Measurements from ENCODE around the gene PRUNE2.

Gene PRUNE2

GRCh38 chr9:76900884-76901440 is 5.0 kb downstream of the PRUNE2 start:
- H3K4me2 ChIP-seq (ENCODE audit: low read length), result peak overlapping the region; percentile 12
- H3K9me3 ChIP-seq (replicated peaks; ENCODE audit: low read length), result no peaks in the 10 kb centered on the region
- no peak overlapping the region for H3K9ac ChIP-seq (ENCODE audit: low read depth, low read length)
- H3K36me3 ChIP-seq (ENCODE audit: insufficient read depth, low read length), result no peaks in the 10 kb centered on the region
- peaks cover 41% of the 10 kb centered on the region for H3K4me1 ChIP-seq (ENCODE audit: control insufficient read depth, insufficient read depth, low read length)
- H3K4me3 ChIP-seq (ENCODE audit: low read length), result no peak overlapping the region
- no peaks in the 10 kb centered on the region for H3K27me3 ChIP-seq (ENCODE audit: control insufficient read depth, insufficient read depth, low read length)

- H3K4me3 ChIP-seq (ENCODE audit: low read length), result no peak overlapping the region
- no peak overlapping the region for H3K9ac ChIP-seq (ENCODE audit: low read depth, low read length)
- no peaks in the 10 kb centered on the region for H3K27me3 ChIP-seq (ENCODE audit: control insufficient read depth, insufficient read depth, low read length)
- no peaks in the 10 kb centered on the region for H3K36me3 ChIP-seq (ENCODE audit: insufficient read depth, low read length)
- peaks cover 32% of the 10 kb centered on the region for H3K4me1 ChIP-seq (ENCODE audit: control insufficient read depth, insufficient read depth, low read length)
- H3K9me3 ChIP-seq (replicated peaks; ENCODE audit: low read length), result no peaks in the 10 kb centered on the region
- H3K4me2 ChIP-seq (ENCODE audit: low read length), result no peak overlapping the region
These were observed 7.1 kb downstream of the PRUNE2 start for GRCh38 chr9:76898786-76899185.

- H3K9ac ChIP-seq (ENCODE audit: low read depth, low read length), result no peak overlapping the region
- peaks cover 36% of the 10 kb centered on the region for H3K4me1 ChIP-seq (ENCODE audit: control insufficient read depth, insufficient read depth, low read length)
- H3K36me3 ChIP-seq (ENCODE audit: insufficient read depth, low read length), result no peaks in the 10 kb centered on the region
- H3K27me3 ChIP-seq (ENCODE audit: control insufficient read depth, insufficient read depth, low read length), result no peaks in the 10 kb centered on the region
- no peaks in the 10 kb centered on the region for H3K9me3 ChIP-seq (replicated peaks; ENCODE audit: low read length)
- no peak overlapping the region for H3K4me3 ChIP-seq (ENCODE audit: low read length)
- no peak overlapping the region for H3K4me2 ChIP-seq (ENCODE audit: low read length)
These were observed 7.9 kb downstream of the PRUNE2 start for GRCh38 chr9:76897804-76898525.

GRCh38 chr9:76896035-76896434 is 9.9 kb downstream of the PRUNE2 start:
- Histone ChIP-seq H3K27me3 (ENCODE audit: control insufficient read depth, insufficient read depth, low read length) (no peaks in the 10 kb centered on the region), H3K4me1 (ENCODE audit: control insufficient read depth, insufficient read depth, low read length) (peaks cover 18% of the 10 kb centered on the region), H3K9ac (ENCODE audit: low read depth, low read length) (no peak overlapping the region), H3K9me3 (replicated peaks; ENCODE audit: low read length) (no peaks in the 10 kb centered on the region), H3K4me3 (ENCODE audit: low read length) (no peak overlapping the region), H3K36me3 (ENCODE audit: insufficient read depth, low read length) (no peaks in the 10 kb centered on the region), H3K4me2 (ENCODE audit: low read length) (no peak overlapping the region)

DNA sequence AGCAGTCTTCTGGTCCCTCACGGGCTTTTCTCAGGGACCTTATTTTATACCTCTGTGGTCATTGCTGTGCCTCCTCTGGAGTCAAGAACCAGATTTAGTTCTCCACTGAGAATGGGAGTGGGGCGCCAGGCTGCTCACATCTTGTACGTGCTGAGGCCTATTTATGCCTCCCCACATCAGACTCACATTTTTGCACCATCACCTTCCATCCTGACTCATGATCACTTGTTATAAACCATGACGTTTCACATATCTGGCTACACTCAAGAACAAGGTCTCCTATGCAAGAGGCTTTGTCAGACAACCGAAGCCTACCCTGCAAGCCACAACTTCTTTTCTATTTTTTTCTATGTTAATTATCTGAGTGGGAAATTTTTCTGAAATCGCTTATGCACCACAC is 10.7 kb downstream of the PRUNE2 start:
- no peak overlapping the region for H3K4me3 ChIP-seq (ENCODE audit: low read length)
- H3K27me3 ChIP-seq (ENCODE audit: control insufficient read depth, insufficient read depth, low read length), result no peaks in the 10 kb centered on the region
- H3K9me3 ChIP-seq (replicated peaks; ENCODE audit: low read length), result no peaks in the 10 kb centered on the region
- no peak overlapping the region for H3K9ac ChIP-seq (ENCODE audit: low read depth, low read length)
- no peaks in the 10 kb centered on the region for H3K36me3 ChIP-seq (ENCODE audit: insufficient read depth, low read length)
- H3K4me2 ChIP-seq (ENCODE audit: low read length), result no peak overlapping the region
- H3K4me1 ChIP-seq (ENCODE audit: control insufficient read depth, insufficient read depth, low read length), result peaks cover 10% of the 10 kb centered on the region

DNA sequence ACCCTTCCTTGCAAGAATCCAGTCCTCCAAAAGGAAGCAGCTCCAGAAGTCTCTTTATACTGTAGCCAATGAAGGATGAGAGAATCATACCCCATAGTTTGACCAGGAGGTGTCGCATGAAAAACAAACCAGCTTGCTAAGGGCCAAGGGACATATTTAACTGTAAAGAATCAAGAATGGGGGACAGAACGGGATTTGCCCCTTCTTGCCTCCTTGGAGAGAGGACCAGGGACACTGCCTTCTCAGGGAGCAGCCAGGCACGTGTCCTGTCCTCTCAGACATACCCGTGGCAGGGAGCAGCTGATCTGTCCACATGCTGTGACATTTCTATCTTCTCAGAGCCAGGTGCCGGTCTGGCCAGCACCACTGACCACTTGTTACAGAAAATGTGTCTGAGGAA is 11.7 kb downstream of the PRUNE2 start:
- no peaks in the 10 kb centered on the region for H3K27me3 ChIP-seq (ENCODE audit: control insufficient read depth, insufficient read depth, low read length)
- H3K4me3 ChIP-seq (ENCODE audit: low read length), result no peak overlapping the region
- no peaks in the 10 kb centered on the region for H3K9me3 ChIP-seq (replicated peaks; ENCODE audit: low read length)
- no peaks in the 10 kb centered on the region for H3K36me3 ChIP-seq (ENCODE audit: insufficient read depth, low read length)
- peaks cover 8% of the 10 kb centered on the region for H3K4me1 ChIP-seq (ENCODE audit: control insufficient read depth, insufficient read depth, low read length)
- H3K9ac ChIP-seq (ENCODE audit: low read depth, low read length), result no peak overlapping the region
- H3K4me2 ChIP-seq (ENCODE audit: low read length), result no peak overlapping the region

DNA sequence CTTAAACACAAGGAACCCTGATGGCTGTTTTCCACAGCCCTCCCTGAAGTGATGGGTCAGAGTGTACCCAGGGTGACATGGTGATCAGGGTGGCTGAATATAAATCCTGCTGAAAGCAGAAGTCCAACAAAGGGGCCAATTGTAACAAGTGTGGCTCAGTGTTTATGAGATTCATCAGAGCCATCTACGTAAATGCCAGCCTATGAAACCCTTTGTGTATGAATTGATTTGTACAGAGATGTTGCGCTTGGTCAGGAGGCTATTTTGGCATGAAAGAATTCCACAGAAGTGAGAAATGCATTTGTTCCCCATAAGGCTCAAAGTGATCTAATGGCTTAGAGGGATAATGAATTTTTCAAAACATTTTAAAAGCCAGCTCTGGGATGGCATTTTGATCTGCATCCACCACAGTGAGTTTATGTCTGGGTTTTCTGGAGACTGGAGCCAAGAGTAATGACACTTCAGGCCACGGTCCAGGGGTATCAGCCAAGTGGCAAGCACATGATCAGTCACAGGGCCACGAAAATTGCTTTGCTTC is 12.4 kb downstream of the PRUNE2 start:
- H3K4me1 ChIP-seq (ENCODE audit: control insufficient read depth, insufficient read depth, low read length), result peaks cover 8% of the 10 kb centered on the region
- no peaks in the 10 kb centered on the region for H3K27me3 ChIP-seq (ENCODE audit: control insufficient read depth, insufficient read depth, low read length)
- no peak overlapping the region for H3K4me3 ChIP-seq (ENCODE audit: low read length)
- H3K9me3 ChIP-seq (replicated peaks; ENCODE audit: low read length), result no peaks in the 10 kb centered on the region
- H3K4me2 ChIP-seq (ENCODE audit: low read length), result no peak overlapping the region
- H3K9ac ChIP-seq (ENCODE audit: low read depth, low read length), result no peak overlapping the region
- H3K36me3 ChIP-seq (ENCODE audit: insufficient read depth, low read length), result no peaks in the 10 kb centered on the region

DNA sequence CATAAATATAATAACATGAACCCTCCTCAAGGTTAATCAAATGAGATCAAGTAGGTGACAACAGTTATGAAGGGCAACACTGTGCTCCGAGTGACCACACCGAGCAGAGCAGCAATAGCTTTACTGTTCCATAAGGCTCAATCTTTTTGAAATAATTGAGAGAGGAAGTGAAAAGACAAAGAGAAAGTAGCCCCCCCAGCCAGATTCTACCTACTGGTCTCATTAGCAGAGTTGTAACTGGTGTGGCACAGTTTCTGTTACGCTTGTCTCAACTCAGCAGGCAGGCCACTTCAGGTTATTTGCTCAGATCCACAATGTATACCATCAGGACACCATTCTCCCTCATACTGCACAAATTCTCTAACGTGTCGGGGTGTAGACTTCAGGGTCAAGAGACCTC is 14.0 kb downstream of the PRUNE2 start:
- H3K4me2 ChIP-seq (ENCODE audit: low read length), result no peak overlapping the region

DNA sequence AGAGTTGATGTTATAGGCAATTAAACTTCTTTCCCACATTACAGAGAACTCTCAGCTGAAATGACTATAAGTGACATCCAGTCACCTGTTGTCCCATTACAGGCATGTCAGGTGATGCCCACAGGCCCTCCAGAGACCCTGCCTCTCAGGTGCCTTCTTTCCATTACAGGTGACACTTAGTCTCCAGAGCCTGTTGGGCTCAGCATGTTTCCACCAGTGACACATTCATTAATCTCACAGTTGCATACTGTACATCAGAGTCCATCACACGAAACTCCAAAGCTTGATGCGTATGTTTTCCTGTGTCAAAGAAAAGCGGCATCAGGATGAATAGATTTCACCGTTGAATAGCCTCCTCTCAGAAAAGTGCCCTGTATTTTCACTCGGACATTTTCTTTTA is 14.6 kb downstream of the PRUNE2 start:
- Histone ChIP-seq H3K9me3 (replicated peaks; ENCODE audit: low read length) (no peaks in the 10 kb centered on the region), H3K36me3 (ENCODE audit: insufficient read depth, low read length) (no peaks in the 10 kb centered on the region), H3K27me3 (ENCODE audit: control insufficient read depth, insufficient read depth, low read length) (no peaks in the 10 kb centered on the region), H3K9ac (ENCODE audit: low read depth, low read length) (no peak overlapping the region), H3K4me1 (ENCODE audit: control insufficient read depth, insufficient read depth, low read length) (peaks cover 26% of the 10 kb centered on the region), H3K4me2 (ENCODE audit: low read length) (no peak overlapping the region), H3K4me3 (ENCODE audit: low read length) (no peak overlapping the region)

More for the DNA sequence above, 14.0 kb downstream of the PRUNE2 start:
- Histone ChIP-seq H3K9ac (ENCODE audit: low read depth, low read length) (no peak overlapping the region), H3K36me3 (ENCODE audit: insufficient read depth, low read length) (no peaks in the 10 kb centered on the region), H3K4me1 (ENCODE audit: control insufficient read depth, insufficient read depth, low read length) (peaks cover 20% of the 10 kb centered on the region), H3K4me3 (ENCODE audit: low read length) (no peak overlapping the region), H3K9me3 (replicated peaks; ENCODE audit: low read length) (no peaks in the 10 kb centered on the region), H3K27me3 (ENCODE audit: control insufficient read depth, insufficient read depth, low read length) (no peaks in the 10 kb centered on the region)

DNA sequence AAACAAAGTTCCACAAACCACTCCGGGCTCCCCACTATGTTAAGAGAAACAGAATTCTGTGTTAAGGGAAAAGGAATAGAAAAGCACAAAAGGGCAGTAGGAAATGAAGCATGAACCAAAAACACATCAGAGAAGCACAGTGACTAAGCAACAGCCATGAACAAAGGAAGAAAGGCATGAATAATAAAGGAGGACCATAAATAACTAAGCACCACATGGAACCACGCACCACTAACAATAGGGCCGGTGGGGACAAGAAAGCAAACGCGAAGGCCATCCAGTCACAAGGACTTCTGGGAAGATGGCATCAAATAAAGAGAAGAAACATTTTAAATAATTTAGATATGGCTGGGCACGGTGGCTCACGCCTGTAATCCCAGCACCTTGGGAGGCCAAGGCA is 18.0 kb downstream of the PRUNE2 start:
- no peaks in the 10 kb centered on the region for H3K27me3 ChIP-seq (ENCODE audit: control insufficient read depth, insufficient read depth, low read length)
- H3K9me3 ChIP-seq (replicated peaks; ENCODE audit: low read length), result no peaks in the 10 kb centered on the region
- H3K4me3 ChIP-seq (ENCODE audit: low read length), result peak overlapping the region; percentile 60
- peak overlapping the region; percentile 65 for H3K9ac ChIP-seq (ENCODE audit: low read depth, low read length)
- peak overlapping the region; percentile 78 for H3K4me2 ChIP-seq (ENCODE audit: low read length)
- H3K4me1 ChIP-seq (ENCODE audit: control insufficient read depth, insufficient read depth, low read length), result peaks cover 21% of the 10 kb centered on the region
- no peaks in the 10 kb centered on the region for H3K36me3 ChIP-seq (ENCODE audit: insufficient read depth, low read length)

DNA sequence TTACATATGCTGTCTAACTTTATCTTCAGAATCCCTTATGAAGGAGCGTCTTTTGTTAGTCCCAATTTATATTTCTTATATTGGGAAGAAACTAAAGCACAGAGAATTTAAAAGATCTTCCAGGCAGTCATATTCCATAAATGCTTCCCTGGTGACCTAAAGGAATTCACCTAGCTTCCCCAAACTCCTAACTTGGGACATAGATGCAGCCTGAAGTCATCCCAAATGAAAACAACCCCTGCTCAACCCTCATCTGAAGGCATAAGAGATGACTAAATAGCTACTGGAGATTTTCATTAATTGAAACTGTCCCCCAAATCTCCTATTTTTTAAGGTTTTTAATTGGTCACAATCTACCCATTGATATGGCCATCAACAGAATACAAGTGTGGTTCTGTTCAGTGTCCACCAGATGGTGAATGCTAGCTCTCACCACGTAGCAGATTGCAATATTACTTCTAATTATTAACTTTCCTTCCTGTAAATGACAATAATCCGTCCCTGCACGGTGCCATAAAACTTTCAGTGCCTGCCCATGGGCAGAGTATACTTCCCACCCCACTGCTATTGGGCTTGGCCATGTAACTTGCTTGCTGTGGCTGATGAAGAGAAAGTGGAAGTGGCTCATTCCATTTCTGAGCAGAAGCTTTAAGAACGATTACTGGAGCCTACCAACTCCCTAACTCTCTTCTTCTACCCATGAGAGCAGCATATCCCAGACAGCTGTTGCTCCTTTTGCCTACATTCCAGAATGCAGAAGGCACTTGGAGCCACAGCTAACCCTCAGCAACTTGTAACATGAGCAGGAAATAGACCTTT is 18.7 kb downstream of the PRUNE2 start:
- H3K9me3 ChIP-seq (replicated peaks; ENCODE audit: low read length), result no peaks in the 10 kb centered on the region
- peak overlapping the region; percentile 60 for H3K4me3 ChIP-seq (ENCODE audit: low read length)
- peak overlapping the region; percentile 78 for H3K4me2 ChIP-seq (ENCODE audit: low read length)
- H3K36me3 ChIP-seq (ENCODE audit: insufficient read depth, low read length), result no peaks in the 10 kb centered on the region
- H3K27me3 ChIP-seq (ENCODE audit: control insufficient read depth, insufficient read depth, low read length), result no peaks in the 10 kb centered on the region
- peak overlapping the region; percentile 65 for H3K9ac ChIP-seq (ENCODE audit: low read depth, low read length)
- peaks cover 21% of the 10 kb centered on the region for H3K4me1 ChIP-seq (ENCODE audit: control insufficient read depth, insufficient read depth, low read length)

Data from skeletal muscle satellite cell (primary cell).